ENCODE data around the gene ANKRD62. TPM values are rescaled to one million over a fixed set of nuclear protein-coding genes. Genes with fewer than 3 reads are reported as not detected.
A peak's percentile ranks its signal among the peaks of the same experiment; 100 is the strongest.
"Not testable (repeated sequence)": the region's sequence is repeated elsewhere in the genome, so short reads cannot be mapped to it uniquely, and the experiment has no call there.

ANKRD62 gene
- total RNA-seq, 1 experiment from 2014 or later, result not detected

DNA sequence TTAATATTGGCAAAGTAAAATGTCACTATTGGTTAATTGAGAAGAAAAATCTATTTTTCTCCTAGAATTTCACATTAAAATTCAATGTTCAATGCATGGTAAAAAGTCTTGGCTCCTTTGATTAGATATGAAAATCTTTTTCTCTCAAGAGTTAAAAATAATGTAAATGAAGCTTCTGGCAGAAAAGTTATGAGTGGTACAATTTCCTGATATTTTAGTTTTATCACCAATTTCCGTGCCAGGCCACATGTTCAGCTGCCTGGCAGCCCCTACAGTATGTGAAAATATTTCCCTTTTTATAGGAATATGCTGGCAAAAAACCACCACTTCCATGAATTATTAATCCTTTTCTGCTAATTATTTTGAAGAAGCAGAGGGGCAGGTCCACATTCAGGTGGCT lies 22.6 kb upstream of the ANKRD62 start:
- BruUV-seq (replicated peaks); H3K36me3 ChIP-seq (ENCODE audit: control insufficient read depth, insufficient read depth, low read length); CTCF ChIA-PET; H3K4me1 ChIP-seq (ENCODE audit: control insufficient read depth, insufficient read depth, low read length); intact Hi-C loops (cut with micrococcal nuclease; ENCODE audit: unreplicated experiment); H3K27ac ChIP-seq (ENCODE audit: low read length); H3K9me3 ChIP-seq (ENCODE audit: control insufficient read depth, insufficient read depth, low read depth, low read length); H3K27me3 ChIP-seq (ENCODE audit: control insufficient read depth, insufficient read depth, low read length); H3K4me3 ChIP-seq (ENCODE audit: low read depth in 2 of 2, low read length in 2 of 2); in situ Hi-C loops (cut with HindIII; ENCODE audit: low pct_unique_long_range_greater_than_20kb, low sequenced_read_pairs); ATAC-seq; POLR2A ChIA-PET; DNase-seq (ENCODE audit: low read depth, low spot score): not testable (repeated sequence)

DNA sequence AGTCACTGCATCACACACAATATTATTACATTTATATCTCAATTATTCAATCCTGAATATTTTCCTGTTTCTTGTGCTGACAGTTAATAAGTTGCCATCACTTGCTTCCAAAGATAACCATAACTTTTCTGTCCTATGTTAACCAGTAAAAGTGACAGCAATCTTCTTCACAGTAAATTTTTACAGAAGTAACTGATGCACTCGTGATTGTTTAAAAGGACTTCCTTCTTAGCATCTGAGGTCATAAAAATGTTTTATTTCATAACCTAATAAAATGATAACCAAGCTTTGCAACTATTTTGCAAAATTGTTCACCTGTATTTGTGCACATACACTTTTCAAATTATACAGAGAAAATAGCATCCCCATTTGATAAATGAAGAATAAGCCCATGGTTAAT lies 20.6 kb upstream of the ANKRD62 start:
- Histone ChIP-seq H3K9me3 (ENCODE audit: control insufficient read depth, insufficient read depth, low read depth, low read length) (no peaks in the 10 kb centered on the region), H3K27ac (ENCODE audit: low read length) (no peak overlapping the region), H3K4me3 (ENCODE audit: low read depth in 2 of 2, low read length in 2 of 2) (no peak overlapping the region), H3K4me1 (ENCODE audit: control insufficient read depth, insufficient read depth, low read length) (no peaks in the 10 kb centered on the region), H3K36me3 (ENCODE audit: control insufficient read depth, insufficient read depth, low read length) (no peaks in the 10 kb centered on the region), H3K27me3 (ENCODE audit: control insufficient read depth, insufficient read depth, low read length) (no peaks in the 10 kb centered on the region)
- ChIA-PET POLR2A (no interaction called here), CTCF (no interaction called here)
- no peak for TF ChIP-seq TCF7L2 (IDR thresholded peaks at IDR 0.05; ENCODE audit: low read depth, low read length)
- TF ChIP-seq, protein P1, sequence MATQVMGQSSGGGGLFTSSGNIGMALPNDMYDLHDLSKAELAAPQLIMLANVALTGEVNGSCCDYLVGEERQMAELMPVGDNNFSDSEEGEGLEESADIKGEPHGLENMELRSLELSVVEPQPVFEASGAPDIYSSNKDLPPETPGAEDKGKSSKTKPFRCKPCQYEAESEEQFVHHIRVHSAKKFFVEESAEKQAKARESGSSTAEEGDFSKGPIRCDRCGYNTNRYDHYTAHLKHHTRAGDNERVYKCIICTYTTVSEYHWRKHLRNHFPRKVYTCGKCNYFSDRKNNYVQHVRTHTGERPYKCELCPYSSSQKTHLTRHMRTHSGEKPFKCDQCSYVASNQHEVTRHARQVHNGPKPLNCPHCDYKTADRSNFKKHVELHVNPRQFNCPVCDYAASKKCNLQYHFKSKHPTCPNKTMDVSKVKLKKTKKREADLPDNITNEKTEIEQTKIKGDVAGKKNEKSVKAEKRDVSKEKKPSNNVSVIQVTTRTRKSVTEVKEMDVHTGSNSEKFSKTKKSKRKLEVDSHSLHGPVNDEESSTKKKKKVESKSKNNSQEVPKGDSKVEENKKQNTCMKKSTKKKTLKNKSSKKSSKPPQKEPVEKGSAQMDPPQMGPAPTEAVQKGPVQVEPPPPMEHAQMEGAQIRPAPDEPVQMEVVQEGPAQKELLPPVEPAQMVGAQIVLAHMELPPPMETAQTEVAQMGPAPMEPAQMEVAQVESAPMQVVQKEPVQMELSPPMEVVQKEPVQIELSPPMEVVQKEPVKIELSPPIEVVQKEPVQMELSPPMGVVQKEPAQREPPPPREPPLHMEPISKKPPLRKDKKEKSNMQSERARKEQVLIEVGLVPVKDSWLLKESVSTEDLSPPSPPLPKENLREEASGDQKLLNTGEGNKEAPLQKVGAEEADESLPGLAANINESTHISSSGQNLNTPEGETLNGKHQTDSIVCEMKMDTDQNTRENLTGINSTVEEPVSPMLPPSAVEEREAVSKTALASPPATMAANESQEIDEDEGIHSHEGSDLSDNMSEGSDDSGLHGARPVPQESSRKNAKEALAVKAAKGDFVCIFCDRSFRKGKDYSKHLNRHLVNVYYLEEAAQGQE (IDR thresholded peaks at IDR 0.05; ENCODE audit: insufficient read depth in 1 of 2, low read depth in 2 of 2, low read length in 1 of 2), result no peak
- no peak for TF ChIP-seq CTCF (IDR thresholded peaks at IDR 0.05)
- no peak for TF ChIP-seq SIN3A (IDR thresholded peaks at IDR 0.05; ENCODE audit: borderline replicate concordance, insufficient read depth, low read depth, low read length)
- no peak for TF ChIP-seq POLR2AphosphoS5 (IDR thresholded peaks at IDR 0.05; ENCODE audit: low read depth, low read length)
- intact Hi-C loops (cut with micrococcal nuclease; ENCODE audit: unreplicated experiment) (no loop called here), in situ Hi-C loops (cut with HindIII; ENCODE audit: low pct_unique_long_range_greater_than_20kb, low sequenced_read_pairs) (no loop called here)
- ATAC-seq (no peak), DNase-seq (ENCODE audit: low read depth, low spot score) (no peak)
- BruUV-seq (replicated peaks), result no TSS peak

DNA sequence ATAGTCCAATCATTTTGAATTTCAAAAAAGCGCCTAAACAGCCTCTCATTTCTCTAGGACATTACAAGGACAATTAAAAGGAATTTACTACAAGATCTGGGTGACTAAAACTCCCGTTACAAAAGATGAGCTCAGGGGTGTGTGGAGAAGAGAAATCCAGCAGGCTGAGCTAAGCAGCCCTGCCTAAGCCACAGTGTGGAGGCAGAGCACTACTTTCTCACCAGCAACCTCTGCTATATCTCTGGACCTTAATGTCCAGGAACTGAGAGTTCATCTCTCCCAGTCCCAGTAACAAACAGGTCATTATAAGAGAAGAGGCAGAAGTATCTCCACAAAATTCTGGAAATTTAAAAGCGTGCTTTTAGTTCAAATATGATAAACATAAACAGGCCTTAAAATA lies 18.9 kb upstream of the ANKRD62 start:
- ATAC-seq (peak; percentile 69; the same call in 1 of the 2 replicates), DNase-seq (ENCODE audit: low read depth, low spot score) (no peak)
- Histone ChIP-seq H3K36me3 (ENCODE audit: control insufficient read depth, insufficient read depth, low read length) (no peaks in the 10 kb centered on the region), H3K9me3 (ENCODE audit: control insufficient read depth, insufficient read depth, low read depth, low read length) (no peaks in the 10 kb centered on the region), H3K4me1 (ENCODE audit: control insufficient read depth, insufficient read depth, low read length) (no peaks in the 10 kb centered on the region), H3K27ac (ENCODE audit: low read length) (no peak overlapping the region), H3K27me3 (ENCODE audit: control insufficient read depth, insufficient read depth, low read length) (no peaks in the 10 kb centered on the region), H3K4me3 (ENCODE audit: low read depth in 2 of 2, low read length in 2 of 2) (no peak overlapping the region)
- BruUV-seq (replicated peaks), result no TSS peak
- ChIA-PET CTCF (no interaction called here), POLR2A (no interaction called here)
- in situ Hi-C loops (cut with HindIII; ENCODE audit: low pct_unique_long_range_greater_than_20kb, low sequenced_read_pairs) (no loop called here), intact Hi-C loops (cut with micrococcal nuclease; ENCODE audit: unreplicated experiment) (no loop called here)
- TF ChIP-seq POLR2AphosphoS5 (IDR thresholded peaks at IDR 0.05; ENCODE audit: low read depth, low read length), result no peak
- no peak for TF ChIP-seq SIN3A (IDR thresholded peaks at IDR 0.05; ENCODE audit: borderline replicate concordance, insufficient read depth, low read depth, low read length)
- peak; percentile 43 for TF ChIP-seq CTCF (IDR thresholded peaks at IDR 0.05)
- TF ChIP-seq, protein P1 (IDR thresholded peaks at IDR 0.05; ENCODE audit: insufficient read depth in 1 of 2, low read depth in 2 of 2, low read length in 1 of 2), result no peak
- no peak for TF ChIP-seq TCF7L2 (IDR thresholded peaks at IDR 0.05; ENCODE audit: low read depth, low read length)

All from Panc1 (cell line).